H1 (cell line): ENCODE data around the gene PRKCZ. TPM values are rescaled to one million over a fixed set of nuclear protein-coding genes. Genes with fewer than 3 reads are reported as not detected.

Experiments used
- CTCF ChIA-PET: fragments of 300-600 bp; sonication (Branson Sonifier 250); formaldehyde crosslinking; loops from one replicate; lab custom pipeline; 2021; ENCODE audit not compliant: partially characterized antibody; lab: Charles Lee
- POLR2A ChIA-PET: fragments of 300-600 bp; sonication (Branson Sonifier 250); formaldehyde crosslinking; loops from one replicate; lab custom pipeline; 2021; ENCODE audit warnings: inconsistent platforms; ENCODE audit not compliant: partially characterized antibody; lab: Charles Lee
- DNase-seq, 2 experiments: peaks; one replicate each; pipeline versions ENCODE4 v3.0.0 to v3.0.0-alpha.2; 2010 to 2022; ENCODE audit warnings: low spot score in 2 of 2, low read depth in 1 of 2, mixed read lengths in 1 of 2
- FAIRE-seq: peaks from 2 replicates; lab custom pipeline; 2011; peaks lifted over from hg19 to GRCh38; lab: Jason Lieb, UNC
- H2AFZ ChIP-seq: 2 replicates; pipeline ENCODE4 v1.8.1; 2012; ENCODE audit warnings: low read length, inconsistent platforms
- H2AK5ac ChIP-seq: 2 replicates; pipeline ENCODE4 v1.6.1; 2013; ENCODE audit warnings: low read depth, low read length
- H2BK120ac ChIP-seq: replicated peaks from 2 replicates; pipeline ENCODE3; 2013; ENCODE audit warnings: low read depth, low read length, inconsistent platforms
- H2BK12ac ChIP-seq: 2 replicates; pipeline ENCODE4 v1.6.1; 2013; ENCODE audit warnings: low read depth, low read length
- H2BK15ac ChIP-seq: 2 replicates; pipeline ENCODE4 v1.6.1; 2013; ENCODE audit warnings: low read length
- H2BK20ac ChIP-seq: 2 replicates; pipeline ENCODE4 v1.6.1; 2013; ENCODE audit warnings: low read length
- H2BK5ac ChIP-seq: 2 replicates; pipeline ENCODE4 v1.6.1; 2013; ENCODE audit warnings: low read depth, low read length
- H3K14ac ChIP-seq: 2 replicates; pipeline ENCODE4 v1.6.1; 2013; ENCODE audit warnings: inconsistent platforms; ENCODE audit not compliant: insufficient read length
- H3K18ac ChIP-seq: 2 replicates; pipeline ENCODE4 v1.6.1; 2013; ENCODE audit warnings: low read length; ENCODE audit errors: extremely low read depth
- H3K23ac ChIP-seq: 2 replicates; pipeline ENCODE4 v1.6.1; 2013; ENCODE audit warnings: inconsistent platforms; ENCODE audit not compliant: insufficient read length
- H3K23me2 ChIP-seq: 2 replicates; pipeline ENCODE4 v1.6.1; 2013; ENCODE audit warnings: low read depth, low read length
- H3K27ac ChIP-seq: 2 replicates; pipeline ENCODE4 v1.6.1; 2011; ENCODE audit warnings: low read depth, low read length, inconsistent platforms
- H3K27me3 ChIP-seq, 4 experiments: replicated peaks in 1 of 4; 1 replicate in 1 of 4; 2 replicates in 3 of 4; pipeline versions ENCODE4 v1.6.1 to v1.8.1; 2011 to 2013; ENCODE audit warnings: low read length in 3 of 4, mild to moderate bottlenecking in 3 of 4, inconsistent platforms in 2 of 4, mixed read lengths in 2 of 4, moderate library complexity in 1 of 4; ENCODE audit not compliant: control insufficient read depth in 3 of 4, insufficient read depth in 3 of 4; ENCODE audit errors: extremely low read depth in 1 of 4
- H3K36me3 ChIP-seq, 4 experiments: 2 replicates each; pipeline versions ENCODE4 v1.6.1 to v1.8.1; 2011 to 2013; ENCODE audit warnings: mild to moderate bottlenecking in 4 of 4, low read length in 3 of 4, moderate library complexity in 2 of 4, control low read depth in 1 of 4, inconsistent platforms in 1 of 4; ENCODE audit not compliant: insufficient read depth in 4 of 4, control insufficient read depth in 2 of 4
- H3K4ac ChIP-seq: replicated peaks from 2 replicates; pipeline ENCODE3; 2013; ENCODE audit warnings: low read length, low read depth, mixed read lengths, inconsistent platforms; ENCODE audit not compliant: insufficient read length
- H3K4me1 ChIP-seq, 4 experiments: replicated peaks in 1 of 4; 1 replicate in 1 of 4; 2 replicates in 3 of 4; pipeline versions ENCODE4 v1.6.1 to v1.8.1; 2011 to 2013; ENCODE audit warnings: low read length in 3 of 4, inconsistent platforms in 2 of 4, mixed read lengths in 1 of 4; ENCODE audit not compliant: insufficient read depth in 4 of 4, control insufficient read depth in 3 of 4
- H3K4me2 ChIP-seq, 2 experiments: 2 replicates each; pipeline versions ENCODE4 v1.6.1 to v1.8.1; 2011 to 2013; ENCODE audit warnings: low read depth in 2 of 2, low read length in 2 of 2, control low read depth in 1 of 2, inconsistent platforms in 1 of 2, mild to moderate bottlenecking in 1 of 2; ENCODE audit not compliant: insufficient read depth in 1 of 2
- H3K4me3 ChIP-seq, 4 experiments: fragments of 200-600, 300-600 bp in 1 of 4; sonication (generic), shearing (Covaris generic), sonication (Bioruptor Twin) in 1 of 4; 2 replicates each; pipeline versions ENCODE4 v1.5.1 to v1.8.1; 2011 to 2016; ENCODE audit warnings: low read length in 4 of 4, low read depth in 3 of 4, control low read depth in 2 of 4, inconsistent platforms in 2 of 4, mild to moderate bottlenecking in 2 of 4, mixed read lengths in 1 of 4, moderate library complexity in 1 of 4; ENCODE audit not compliant: insufficient read depth in 2 of 4; ENCODE audit errors: extremely low read depth in 1 of 4
- H3K56ac ChIP-seq: replicated peaks from 2 replicates; pipeline ENCODE3; 2013; ENCODE audit warnings: low read depth, mild to moderate bottlenecking, mixed read lengths, low read length, inconsistent platforms; ENCODE audit not compliant: insufficient read length
- H3K79me1 ChIP-seq: 2 replicates; pipeline ENCODE4 v1.6.1; 2013; ENCODE audit warnings: low read depth, low read length, control low read depth
- H3K79me2 ChIP-seq, 2 experiments: 2 replicates each; pipeline versions ENCODE4 v1.6.1 to v1.8.1; 2012 to 2013; ENCODE audit warnings: low read length in 2 of 2, mild to moderate bottlenecking in 2 of 2, inconsistent platforms in 1 of 2; ENCODE audit not compliant: insufficient read depth in 2 of 2, control insufficient read depth in 1 of 2
- H3K9ac ChIP-seq, 4 experiments: replicated peaks in 1 of 4; 1 replicate in 1 of 4; 2 replicates in 3 of 4; pipeline versions ENCODE4 v1.6.1 to v1.8.1; 2011 to 2013; ENCODE audit warnings: low read depth in 3 of 4, low read length in 3 of 4, control low read depth in 2 of 4, mild to moderate bottlenecking in 2 of 4, moderate library complexity in 2 of 4, inconsistent platforms in 1 of 4; ENCODE audit errors: extremely low read depth in 1 of 4
- H3K9me3 ChIP-seq, 2 experiments: 2 replicates each; pipeline versions ENCODE4 v1.6.1 to v1.8.1; 2012 to 2013; ENCODE audit warnings: mild to moderate bottlenecking in 2 of 2, moderate library complexity in 2 of 2, control low read depth in 1 of 2, inconsistent platforms in 1 of 2, low read depth in 1 of 2, low read length in 1 of 2, mixed read lengths in 1 of 2; ENCODE audit not compliant: insufficient read depth in 2 of 2
- H4K20me1 ChIP-seq, 2 experiments: replicated peaks in 1 of 2; 2 replicates each; pipeline versions ENCODE3 to v1.8.1; 2011 to 2013; ENCODE audit warnings: inconsistent platforms in 2 of 2, low read length in 2 of 2, mild to moderate bottlenecking in 1 of 2; ENCODE audit not compliant: insufficient read depth in 2 of 2, control insufficient read depth in 1 of 2
- H4K5ac ChIP-seq: 2 replicates; pipeline ENCODE4 v1.6.1; 2013; ENCODE audit warnings: low read length, low read depth, mixed read lengths, inconsistent platforms; ENCODE audit not compliant: insufficient read length
- H4K8ac ChIP-seq: 2 replicates; pipeline ENCODE4 v1.8.0; 2013; ENCODE audit warnings: mild to moderate bottlenecking, moderate library complexity, low read length, inconsistent platforms; ENCODE audit not compliant: insufficient read depth; ENCODE audit errors: extremely low read depth
- H4K91ac ChIP-seq: replicated peaks from 2 replicates; pipeline ENCODE3; 2013; ENCODE audit warnings: low read length, mixed read lengths, inconsistent platforms; ENCODE audit not compliant: insufficient read length
- TEAD4 ChIP-seq: IDR thresholded peaks from 2 replicates; pipeline ENCODE4 v1.6.1; 2012; ENCODE audit warnings: low read depth, low read length, inconsistent platforms, mixed read lengths
- WGBS, 2 experiments: shearing (Covaris generic) in 1 of 2; methylation state at CpG; one replicate each; pipeline versions ENCODE4 v1.1.6 to v1.1.7; 2013 to 2015; ENCODE audit warnings: low lambda C conversion rate in 2 of 2, mixed read lengths in 2 of 2, inconsistent platforms in 1 of 2, low coverage in 1 of 2, missing lambda C conversion rate in 1 of 2; ENCODE audit not compliant: insufficient replicate concordance in 2 of 2, insufficient coverage in 1 of 2, insufficient read length in 1 of 2; ENCODE audit errors: extremely low coverage in 1 of 2, missing lambda C conversion rate in 1 of 2; 5-methylcytosine and 5-hydroxymethylcytosine counted together
- polyA plus RNA-seq, 7 experiments: library from polyadenylated mRNA; depleted of rRNA in 3 of 7; stranded (reverse) in 5 of 7; unstranded in 2 of 7; fragments of >200 nt in 5 of 7; fragments of 200-250 nt in 2 of 7; gene quantifications; 1 replicate in 5 of 7; 2 replicates in 1 of 7; 4 replicates in 1 of 7; pipeline versions ENCODE4 v1.2.1 to v1.2.3, GENCODE V29; 2011 to 2013; ENCODE audit warnings: missing spikeins in 2 of 7, mixed read lengths in 2 of 7
- total RNA-seq: library from RNA; stranded (reverse); fragmentation: NEBNext Ultra II Directional; extraction: Animal tissue kit (Norgen Biotek cat#: 25700); gene quantifications from 2 replicates; pipeline ENCODE4 v1.2.1, GENCODE V29; 2021

PRKCZ gene
- total and polyA plus RNA-seq, 2 of the 8 experiments (the other 6 are each of a cell fraction or from before 2014, with no cell fraction given), result 37.4 to 45.1 TPM

DNA sequence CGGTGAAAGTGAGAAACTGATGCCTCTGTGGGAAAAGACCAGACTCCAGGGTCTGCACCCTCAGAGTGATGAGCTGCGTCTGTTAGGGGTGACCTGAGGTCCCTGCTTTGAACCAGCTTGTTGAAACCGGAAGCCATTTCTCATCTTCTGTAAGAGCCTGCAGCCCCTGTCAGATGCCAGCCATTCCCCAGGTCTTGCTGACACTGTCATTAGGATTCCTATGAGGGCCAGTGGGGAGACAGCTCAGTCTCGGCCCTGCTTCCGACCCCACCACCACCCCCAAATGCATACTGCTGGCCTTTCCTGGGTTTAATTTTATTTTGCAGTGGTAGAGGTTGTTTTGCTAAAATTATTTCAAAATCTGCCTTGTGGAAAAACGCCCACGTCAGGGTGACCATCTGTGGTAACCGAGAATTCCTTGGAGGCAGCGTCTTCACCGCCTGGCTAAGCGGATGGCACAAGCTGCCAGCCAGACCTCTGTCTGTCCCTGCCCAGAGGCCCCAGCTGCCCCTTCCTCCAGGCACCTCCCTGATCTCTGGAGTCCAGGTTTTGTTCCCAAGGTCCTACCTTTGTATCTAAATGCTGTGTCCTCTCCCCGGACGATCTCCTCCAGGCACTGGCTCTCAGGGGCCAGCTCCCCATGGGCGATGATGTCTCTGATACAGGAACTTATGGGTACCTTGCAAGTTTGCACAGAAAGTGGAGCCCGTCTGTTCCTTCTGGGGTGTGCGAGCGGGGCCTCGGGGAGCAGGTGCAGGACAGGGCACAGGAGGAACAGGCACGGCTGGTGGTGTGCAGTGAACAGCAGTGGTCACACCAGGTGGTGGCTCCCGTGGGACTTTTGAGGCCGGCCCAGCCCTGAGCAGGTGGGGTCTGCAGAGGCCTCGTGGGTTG is 49.9 kb downstream of the PRKCZ start:
- 90% methylated on average over 22 of the region's 22 CpGs; no CpG with 5 or more reads in 1 of the 2 experiments for whole genome bisulfite sequencing, 2 experiments
- H3K9me3 ChIP-seq, result no peaks in the 10 kb centered on the region
- no peak overlapping the region for H2BK12ac ChIP-seq
- H3K18ac ChIP-seq, result no peak overlapping the region
- H2AFZ ChIP-seq, result no peak overlapping the region
- H4K5ac ChIP-seq, result no peak overlapping the region
- no peak overlapping the region for H3K4me2 ChIP-seq
- H3K23me2 ChIP-seq, result no peaks in the 10 kb centered on the region
- no peaks in the 10 kb centered on the region; a peak in 1 of 4 replicates for H3K79me2 ChIP-seq
- peaks cover 12% of the 10 kb centered on the region for H3K79me1 ChIP-seq
- H3K4ac ChIP-seq, result no peak overlapping the region
- no peak overlapping the region for H2BK20ac ChIP-seq
- no peak overlapping the region for H3K14ac ChIP-seq
- H2BK120ac ChIP-seq, result no peak overlapping the region
- no peak overlapping the region for H3K27ac ChIP-seq
- H2BK15ac ChIP-seq, result no peak overlapping the region
- H2AK5ac ChIP-seq, result no peak overlapping the region
- H4K91ac ChIP-seq, result no peak overlapping the region
- no peaks in the 10 kb centered on the region for H3K27me3 ChIP-seq
- peaks cover 0 to 3% (median 0%) of the 10 kb centered on the region in 4 experiments; a peak in 1 of 8 replicates for H3K36me3 ChIP-seq
- no peak overlapping the region for H3K23ac ChIP-seq
- H3K56ac ChIP-seq, result no peak overlapping the region
- H4K20me1 ChIP-seq, result peaks cover 2 to 11% of the 10 kb centered on the region in 2 experiments
- DNase-seq (no peak), FAIRE-seq (no peak)
- no peak overlapping the region for H3K4me3 ChIP-seq
- H3K9ac ChIP-seq, result no peak overlapping the region
- CTCF ChIA-PET, result interaction anchor here (0.7 to 1.9 kb wide), 5 partner anchors 9 to 75 kb away, joined by 3 to 5 read pairs (median 4); no protein-coding TSS in a partner anchor
- no peak overlapping the region; the same call in 1 of the 2 replicates for H4K8ac ChIP-seq
- H3K4me1 ChIP-seq, result peaks cover 0 to under 1% (median 0%) of the 10 kb centered on the region in 4 experiments; a peak in 3 of 7 replicates
- POLR2A ChIA-PET, result interaction anchor here (1.2 kb wide), 1 partner anchor 34 kb away, joined by 3 read pairs; no protein-coding TSS in a partner anchor
- H2BK5ac ChIP-seq, result no peak overlapping the region
- TF ChIP-seq TEAD4, result no peak
